ENCODE data around the gene SPACA9.
A peak's percentile ranks its signal among the peaks of the same experiment; 100 is the strongest.

Gene SPACA9

DNA sequence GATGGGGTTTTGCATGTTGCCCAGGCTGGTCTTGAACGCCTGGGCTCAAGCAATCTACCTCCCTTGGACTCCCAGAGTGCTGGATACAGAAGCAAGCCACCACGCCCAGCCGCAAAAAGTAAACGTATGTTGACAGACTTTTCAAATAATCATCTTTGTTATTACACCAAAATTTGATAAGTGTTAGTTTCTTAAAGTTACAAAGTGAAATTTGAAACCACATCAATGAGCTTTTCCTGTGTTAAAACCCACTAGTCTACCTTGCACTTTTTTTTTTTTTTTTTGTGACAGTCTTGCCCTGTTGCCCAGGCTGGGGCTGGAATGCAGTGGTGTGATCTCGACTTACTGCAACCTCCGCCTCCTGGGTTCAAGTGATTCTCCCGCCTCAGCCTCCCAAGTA, 29.9 kb downstream of the SPACA9 start:
- no peak for TF ChIP-seq JUND (IDR thresholded peaks at IDR 0.05; ENCODE audit: low read depth)
- no peak for DNase-seq (ENCODE audit: low read depth in 1 of 2, low spot score in 1 of 2)
- in situ Hi-C loops (cut with HindIII; ENCODE audit: low pct_unique_long_range_greater_than_20kb, low sequenced_read_pairs), result no loop called here

DNA sequence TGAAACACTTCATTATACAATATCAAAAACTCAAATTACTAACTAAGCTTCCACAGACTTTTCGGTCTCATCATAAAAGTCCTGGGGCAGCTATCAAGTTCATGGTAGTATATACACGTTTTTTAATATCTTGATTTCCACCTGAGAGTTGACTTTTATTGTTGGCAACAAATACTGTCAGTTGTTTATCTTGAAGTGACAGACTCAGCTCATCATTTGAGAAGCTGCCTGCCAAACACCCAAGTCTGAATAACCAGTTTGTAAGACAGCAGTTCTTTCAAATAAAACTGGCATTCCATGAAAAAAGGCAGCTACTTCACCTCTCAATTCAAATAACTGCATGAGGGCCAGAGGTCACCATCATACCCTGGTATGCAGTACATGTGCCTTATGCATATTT, 30.6 kb downstream of the SPACA9 start:
- no peak for TF ChIP-seq JUND (IDR thresholded peaks at IDR 0.05; ENCODE audit: low read depth)
- in situ Hi-C loops (cut with HindIII; ENCODE audit: low pct_unique_long_range_greater_than_20kb, low sequenced_read_pairs), result no loop called here
- DNase-seq (ENCODE audit: low read depth in 1 of 2, low spot score in 1 of 2), result no peak

DNA sequence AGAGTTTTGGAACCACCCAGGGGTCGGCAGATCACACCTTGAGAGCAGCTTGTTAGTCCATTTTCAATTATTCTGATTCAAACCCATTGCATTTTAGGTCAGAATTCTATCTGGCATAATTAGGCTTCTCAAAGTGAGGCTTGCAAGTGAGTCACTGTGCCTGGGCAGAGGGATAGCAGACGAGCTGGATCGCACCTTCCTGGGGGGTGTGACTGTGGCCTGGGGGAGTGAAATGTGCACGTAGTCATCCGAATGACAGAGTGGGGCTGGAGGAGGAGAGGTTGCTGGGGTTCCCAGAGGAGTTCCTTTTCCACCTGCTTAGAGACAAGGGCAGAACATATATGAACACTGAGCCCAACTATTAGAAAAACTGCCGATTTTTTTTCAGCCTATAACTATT, 31.7 kb downstream of the SPACA9 start:
- no peak for TF ChIP-seq JUND (IDR thresholded peaks at IDR 0.05; ENCODE audit: low read depth)
- no peak for DNase-seq (ENCODE audit: low read depth in 1 of 2, low spot score in 1 of 2)
- in situ Hi-C loops (cut with HindIII; ENCODE audit: low pct_unique_long_range_greater_than_20kb, low sequenced_read_pairs), result no loop called here

- TF ChIP-seq JUND (IDR thresholded peaks at IDR 0.05; ENCODE audit: low read depth), result no peak
- in situ Hi-C loops (cut with HindIII; ENCODE audit: low pct_unique_long_range_greater_than_20kb, low sequenced_read_pairs), result no loop called here
- DNase-seq (ENCODE audit: low read depth in 1 of 2, low spot score in 1 of 2), result no peak
Measured at GRCh38 chr9:132912131-132912530, 33.4 kb downstream of the SPACA9 start.

DNA sequence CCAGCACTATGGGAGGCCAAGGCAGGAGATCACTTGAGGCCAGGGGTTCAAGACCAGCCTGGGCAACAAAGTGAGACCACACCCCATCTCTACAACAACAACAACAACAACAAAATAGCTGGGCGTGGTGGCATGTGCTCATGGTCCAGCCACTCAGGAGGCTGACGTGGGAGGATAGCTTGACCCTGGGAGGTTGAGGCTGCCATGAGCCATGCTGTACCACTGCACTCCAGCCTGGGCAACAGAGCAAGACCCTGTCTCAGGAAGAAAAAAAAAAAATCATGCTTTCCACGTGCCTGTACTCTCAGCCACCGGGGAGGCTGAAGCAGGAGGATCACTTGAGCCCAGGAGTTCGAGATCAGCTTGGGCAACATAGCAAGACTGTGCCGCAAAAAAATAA, 36.2 kb downstream of the SPACA9 start:
- no peak for DNase-seq (ENCODE audit: low read depth in 1 of 2, low spot score in 1 of 2)
- in situ Hi-C loops (cut with HindIII; ENCODE audit: low pct_unique_long_range_greater_than_20kb, low sequenced_read_pairs), result no loop called here
- TF ChIP-seq JUND (IDR thresholded peaks at IDR 0.05; ENCODE audit: low read depth), result no peak

DNA sequence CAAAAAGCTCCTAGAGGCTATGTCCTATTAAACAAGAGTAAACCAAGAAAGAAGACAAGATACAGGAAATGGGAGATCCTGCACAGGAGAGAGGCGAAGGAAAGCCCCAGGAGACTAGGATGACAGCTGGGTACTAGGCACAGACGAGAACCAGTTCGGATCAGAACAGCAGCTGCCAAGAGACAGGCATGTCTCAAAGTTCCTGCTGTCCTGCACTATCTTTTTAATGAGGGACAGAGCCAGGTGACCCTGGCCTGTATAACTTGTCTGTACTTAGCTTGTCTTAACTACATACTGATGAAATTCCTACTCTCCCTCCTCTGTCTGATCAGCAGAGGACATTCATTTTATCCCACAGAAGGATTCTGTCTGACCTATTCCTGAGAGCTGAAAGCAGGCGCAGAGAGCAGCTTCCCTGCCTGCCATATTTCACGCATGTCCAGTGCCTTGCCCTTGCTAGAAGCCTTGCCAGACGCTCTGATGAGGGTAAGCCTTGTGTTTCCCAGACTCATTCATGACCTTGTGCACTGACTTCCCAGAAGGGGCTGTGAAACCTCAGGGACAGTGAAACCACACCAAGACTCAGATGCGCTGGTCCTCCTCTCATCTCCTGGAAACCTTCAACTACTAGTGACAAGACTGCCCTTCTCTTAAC, 41.0 kb downstream of the SPACA9 start:
- in situ Hi-C loops (cut with HindIII; ENCODE audit: low pct_unique_long_range_greater_than_20kb, low sequenced_read_pairs), result no loop called here
- DNase-seq (ENCODE audit: low read depth in 1 of 2, low spot score in 1 of 2), result no peak
- TF ChIP-seq JUND (IDR thresholded peaks at IDR 0.05; ENCODE audit: low read depth), result no peak

DNA sequence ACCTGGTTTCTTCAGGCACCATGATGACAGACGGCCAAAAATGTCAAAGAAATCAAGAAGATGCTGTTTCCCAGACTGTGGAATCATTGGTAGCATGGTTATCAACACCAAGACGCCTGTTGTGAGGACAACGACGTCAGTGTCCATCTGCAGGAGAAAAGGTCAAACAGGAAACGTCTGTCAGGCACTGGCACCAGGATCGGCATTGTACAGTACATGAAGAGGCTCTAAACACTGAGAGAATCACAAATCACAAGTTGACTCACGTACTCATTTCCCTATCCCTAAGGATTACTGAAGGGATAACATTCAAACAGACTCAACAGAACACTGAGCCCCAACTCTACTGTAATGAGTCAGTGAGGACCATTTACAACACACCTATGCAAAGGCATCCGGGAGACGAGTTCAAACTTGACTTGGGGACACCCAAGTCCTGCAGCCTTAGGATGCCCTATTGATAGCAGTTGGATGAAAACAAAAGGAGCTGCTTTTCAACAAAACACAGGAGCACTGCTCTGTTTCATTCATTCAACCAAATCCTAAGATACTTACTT, 44.7 kb downstream of the SPACA9 start:
- DNase-seq (ENCODE audit: low read depth in 1 of 2, low spot score in 1 of 2), result no peak

DNA sequence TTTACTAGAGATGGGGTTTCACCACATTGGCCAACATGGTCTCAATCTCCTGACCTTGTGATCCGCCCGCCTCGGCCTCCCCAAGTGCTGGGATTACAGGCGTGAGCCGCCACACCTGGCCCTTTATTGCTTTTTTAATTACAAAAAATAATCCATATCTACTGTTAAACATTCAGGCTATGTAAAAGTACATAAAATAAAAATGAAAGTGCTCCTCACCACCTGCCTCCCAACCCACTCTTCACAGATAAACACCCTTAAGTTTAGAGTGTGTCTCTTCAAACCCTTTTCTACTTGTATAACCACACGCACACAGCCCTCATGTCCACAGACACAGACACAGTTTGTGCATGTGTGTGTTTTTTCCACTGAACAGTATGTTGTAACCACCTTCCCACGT, 49.0 kb downstream of the SPACA9 start:
- no peak for DNase-seq (ENCODE audit: low read depth in 1 of 2, low spot score in 1 of 2)
- TF ChIP-seq JUND (IDR thresholded peaks at IDR 0.05; ENCODE audit: low read depth), result no peak
- in situ Hi-C loops (cut with HindIII; ENCODE audit: low pct_unique_long_range_greater_than_20kb, low sequenced_read_pairs), result no loop called here

More for the DNA sequence above, 44.7 kb downstream of the SPACA9 start:
- in situ Hi-C loops (cut with HindIII; ENCODE audit: low pct_unique_long_range_greater_than_20kb, low sequenced_read_pairs), result no loop called here
- no peak for TF ChIP-seq JUND (IDR thresholded peaks at IDR 0.05; ENCODE audit: low read depth)

DNA sequence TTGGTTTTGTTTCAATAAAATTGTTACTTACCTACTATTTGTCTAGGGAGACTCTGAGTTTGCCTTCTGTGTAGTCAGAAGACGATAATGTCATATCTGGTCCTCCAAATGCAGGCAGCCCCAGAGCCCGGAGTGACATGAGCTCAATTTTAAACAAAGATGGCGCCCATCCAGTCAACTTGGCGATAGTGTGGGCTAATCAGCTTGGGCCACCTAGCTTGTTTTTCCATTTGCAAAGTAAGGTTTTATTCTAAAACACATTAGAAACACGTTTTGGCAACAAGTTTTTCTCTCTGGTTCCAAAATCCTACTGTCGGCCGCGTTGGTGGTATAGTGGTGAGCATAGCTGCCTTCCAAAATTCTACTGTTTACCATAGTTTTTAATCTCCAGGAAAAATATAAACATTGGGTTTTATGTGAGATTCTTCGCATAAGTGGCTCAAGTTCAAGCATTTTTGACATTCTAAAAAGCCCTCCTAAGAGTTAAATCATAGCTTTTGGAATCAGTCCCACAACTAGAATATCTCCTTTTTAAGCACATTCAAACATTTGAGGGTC, 52.6 kb downstream of the SPACA9 start:
- no peak for DNase-seq (ENCODE audit: low read depth in 1 of 2, low spot score in 1 of 2)
- TF ChIP-seq JUND (IDR thresholded peaks at IDR 0.05; ENCODE audit: low read depth), result no peak
- in situ Hi-C loops (cut with HindIII; ENCODE audit: low pct_unique_long_range_greater_than_20kb, low sequenced_read_pairs), result no loop called here

DNA sequence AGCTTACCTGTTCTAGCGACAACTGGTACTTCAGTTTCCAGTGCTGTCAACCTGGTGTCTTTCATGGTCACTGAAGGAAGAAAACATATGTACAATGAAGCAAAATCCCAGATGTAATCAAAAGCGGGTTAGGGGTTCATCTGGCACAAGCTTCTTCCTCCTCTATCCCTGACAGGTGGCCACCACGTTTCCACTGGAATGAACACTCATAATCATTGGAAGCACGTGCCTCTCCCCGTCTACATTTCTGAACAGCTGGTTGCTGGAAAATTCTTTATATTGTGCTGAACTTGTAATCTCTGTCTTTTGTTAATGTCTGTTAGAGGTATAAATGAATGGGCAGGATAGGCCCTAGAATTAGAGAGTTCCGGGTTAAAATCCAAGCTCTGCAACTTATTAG, 56.3 kb downstream of the SPACA9 start:
- TF ChIP-seq JUND (IDR thresholded peaks at IDR 0.05; ENCODE audit: low read depth), result no peak
- in situ Hi-C loops (cut with HindIII; ENCODE audit: low pct_unique_long_range_greater_than_20kb, low sequenced_read_pairs), result no loop called here
- no peak for DNase-seq (ENCODE audit: low read depth in 1 of 2, low spot score in 1 of 2)

GRCh38 chr9:132937463-132937901, 58.8 kb downstream of the SPACA9 start:
- in situ Hi-C loops (cut with HindIII; ENCODE audit: low pct_unique_long_range_greater_than_20kb, low sequenced_read_pairs), result no loop called here
- no peak for TF ChIP-seq JUND (IDR thresholded peaks at IDR 0.05; ENCODE audit: low read depth)
- DNase-seq (ENCODE audit: low read depth in 1 of 2, low spot score in 1 of 2), result peak in 1 of 2 experiments; percentile 31

DNA sequence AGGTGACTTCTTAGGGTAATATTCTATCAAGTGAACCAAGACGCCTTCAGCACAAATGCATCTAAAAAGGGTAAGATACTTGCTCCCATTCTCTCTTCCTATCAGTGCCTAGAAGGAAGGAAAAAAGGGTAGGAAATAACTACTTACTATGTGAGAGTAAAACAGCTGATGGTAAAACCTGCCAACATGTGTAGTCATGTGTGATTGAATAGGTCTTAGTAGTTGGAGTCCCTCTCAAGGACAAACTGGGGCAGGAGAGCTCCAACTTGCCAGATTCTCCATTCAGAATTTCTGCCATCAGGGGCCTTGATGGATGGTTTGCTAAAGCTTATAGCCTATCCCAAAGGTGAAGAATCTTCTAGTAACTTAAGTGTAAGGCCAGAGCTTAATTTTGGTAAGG, 60.5 kb downstream of the SPACA9 start:
- DNase-seq (ENCODE audit: low read depth in 1 of 2, low spot score in 1 of 2), result no peak
- no peak for TF ChIP-seq JUND (IDR thresholded peaks at IDR 0.05; ENCODE audit: low read depth)
- in situ Hi-C loops (cut with HindIII; ENCODE audit: low pct_unique_long_range_greater_than_20kb, low sequenced_read_pairs), result no loop called here
